DMS53 treated with DMSO at 0.1 percent for 48 hours (cell line): ENCODE results near the gene USP20.
A peak's percentile ranks its signal among the peaks of the same experiment; 100 is the strongest.

Experiments
- DNase-seq: peaks from one replicate; lab custom pipeline; 2025; ENCODE audit not compliant: unreplicated experiment; lab: John Stamatoyannopoulos, UW

Gene USP20

GRCh38 chr9:129823542-129823934, 11.7 kb upstream of the USP20 start:
- DNase-seq, result no peak

GRCh38 chr9:129823935-129824601, 11.2 kb upstream of the USP20 start, which contains the start of gene TOR1A:
TOR1A (minus strand) TSS chr9:129824136; CDS start chr9:129824085, 51 bp downstream.
- peak; percentile 87 for DNase-seq

- DNase-seq, result no peak
Measured at GRCh38 chr9:129826344-129826743, 8.9 kb upstream of the USP20 start.

GRCh38 chr9:129826759-129827158, 8.5 kb upstream of the USP20 start:
- no peak for DNase-seq

- DNase-seq, result no peak
Measured at GRCh38 chr9:129828051-129828450, 7.2 kb upstream of the USP20 start.

- DNase-seq, result no peak
Measured at GRCh38 chr9:129828969-129829368, 6.3 kb upstream of the USP20 start.

- no peak for DNase-seq
Measured at GRCh38 chr9:129832982-129833381, 2.3 kb upstream of the USP20 start.

- DNase-seq, result no peak
Measured at GRCh38 chr9:129834489-129835127, 650 bp upstream of the USP20 start.

- DNase-seq, result no peak
Measured at GRCh38 chr9:129835860-129836223, 584 bp downstream of the USP20 start.

- no peak for DNase-seq
Measured at GRCh38 chr9:129836311-129837007, 1.2 kb downstream of the USP20 start.

GRCh38 chr9:129838707-129839259, 3.5 kb downstream of the USP20 start:
- DNase-seq, result no peak

- peak; percentile 70 for DNase-seq
Measured at GRCh38 chr9:129839324-129840023, 4.2 kb downstream of the USP20 start.

GRCh38 chr9:129840034-129840433, 4.8 kb downstream of the USP20 start:
- peak; percentile 95 for DNase-seq

GRCh38 chr9:129841071-129841470, 5.8 kb downstream of the USP20 start:
- DNase-seq, result no peak

- DNase-seq, result no peak
Measured at GRCh38 chr9:129845373-129845772, 10.1 kb downstream of the USP20 start.

GRCh38 chr9:129848712-129849441, 13.6 kb downstream of the USP20 start:
- no peak for DNase-seq

GRCh38 chr9:129849901-129850300, 14.6 kb downstream of the USP20 start:
- DNase-seq, result no peak

- no peak for DNase-seq
Measured at GRCh38 chr9:129850821-129851550, 15.7 kb downstream of the USP20 start.

GRCh38 chr9:129851821-129852220, 16.6 kb downstream of the USP20 start:
- DNase-seq, result no peak

- DNase-seq, result no peak
Measured at GRCh38 chr9:129852579-129852978, 17.3 kb downstream of the USP20 start.
